Parathyroid adenoma (tissue), 2 donors: Measurements from ENCODE around the gene MPP2.

Source experiments
- H2AFZ ChIP-seq: fragments of 300-600 bp; sonication (generic); one replicate; pipeline ENCODE4 v1.7.0; 2017; ENCODE audit warnings: antibody characterized with exemption, mild to moderate bottlenecking
- H3K27ac ChIP-seq: fragments of 300-600 bp; sonication (generic); one replicate; pipeline ENCODE4 v1.7.0; 2017
- H3K27me3 ChIP-seq: fragments of 300-600 bp; sonication (generic); one replicate; pipeline ENCODE4 v1.7.0; 2017; ENCODE audit warnings: low read length; ENCODE audit not compliant: control insufficient read depth, insufficient read depth
- H3K36me3 ChIP-seq: fragments of 300-600 bp; sonication (generic); one replicate; pipeline ENCODE4 v1.7.0; 2017; ENCODE audit warnings: low read length; ENCODE audit not compliant: control insufficient read depth, insufficient read depth
- H3K4me1 ChIP-seq: fragments of 300-600 bp; sonication (generic); one replicate; pipeline ENCODE4 v1.7.0; 2017; ENCODE audit warnings: control low read depth
- H3K4me2 ChIP-seq: fragments of 300-600 bp; sonication (generic); one replicate; pipeline ENCODE4 v1.7.0; 2017; ENCODE audit warnings: low read length
- H3K4me3 ChIP-seq: fragments of 300-600 bp; sonication (generic); one replicate; pipeline ENCODE4 v1.7.0; 2017; ENCODE audit warnings: low read depth, low read length
- H3K79me2 ChIP-seq: fragments of 300-600 bp; sonication (generic); one replicate; pipeline ENCODE4 v1.7.0; 2017; ENCODE audit warnings: control low read depth
- H3K9ac ChIP-seq: fragments of 300-600 bp; sonication (generic); one replicate; pipeline ENCODE4 v1.7.0; 2017; ENCODE audit warnings: mild to moderate bottlenecking
- H3K9me3 ChIP-seq: fragments of 300-600 bp; sonication (generic); one replicate; pipeline ENCODE4 v1.7.0; 2017; ENCODE audit warnings: low read length; ENCODE audit not compliant: control insufficient read depth
- CTCF ChIP-seq: fragments of 300-600 bp; sonication (generic); IDR thresholded peaks from one replicate; pipeline ENCODE4 v1.7.0; 2017; ENCODE audit warnings: antibody characterized with exemption, mild to moderate bottlenecking
- donor health status: primary hyperparathyroidism.

MPP2 gene

GRCh38 chr17:43825567-43825966, 81.8 kb downstream of the MPP2 start:
- no peaks in the 10 kb centered on the region for H3K4me1 ChIP-seq
- no peaks in the 10 kb centered on the region for H3K9me3 ChIP-seq
- no peaks in the 10 kb centered on the region for H3K27me3 ChIP-seq
- no peaks in the 10 kb centered on the region for H3K36me3 ChIP-seq
- H3K4me3 ChIP-seq = no peak overlapping the region
- no peak overlapping the region for H3K9ac ChIP-seq
- H3K27ac ChIP-seq = no peak overlapping the region
- no peak for TF ChIP-seq CTCF
- no peak overlapping the region for H2AFZ ChIP-seq
- no peak overlapping the region for H3K4me2 ChIP-seq
- no peaks in the 10 kb centered on the region for H3K79me2 ChIP-seq
